HG02623 (cell line): Measurements from ENCODE around the gene IRF6.
"Not testable (repeated sequence)": the region's sequence is repeated elsewhere in the genome, so short reads cannot be mapped to it uniquely, and the experiment has no call there.

Source experiments
- ATAC-seq: cut with Tn5 transposase; IDR thresholded peaks from one replicate; pipeline ENCODE4 v1.9.1; 2021; ENCODE audit warnings: moderate library complexity; ENCODE audit not compliant: unreplicated experiment

Gene IRF6

GRCh38 chr1:209823143-209824041 lies 17.4 kb upstream of the IRF6 start:
- ATAC-seq: no peak

DNA sequence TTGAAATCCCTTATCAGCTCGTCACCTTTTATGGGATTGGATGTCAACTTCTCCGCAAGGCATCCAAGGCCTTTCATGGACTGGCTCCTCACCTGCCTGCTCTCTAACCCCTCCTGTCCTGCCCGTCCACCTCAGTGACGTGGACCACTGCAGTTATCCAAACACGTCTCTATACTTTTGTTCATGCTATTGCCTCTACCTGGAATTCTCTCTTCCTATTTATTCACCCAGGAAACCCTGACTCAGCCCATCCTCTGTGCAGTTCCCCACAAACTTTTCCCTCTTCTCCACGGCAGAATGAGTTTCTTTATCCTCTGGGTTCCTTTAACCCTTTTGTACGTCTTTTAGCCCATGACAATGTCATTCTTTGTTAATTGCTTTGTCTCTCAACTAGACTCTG lies 16.8 kb upstream of the IRF6 start:
- ATAC-seq: no peak

DNA sequence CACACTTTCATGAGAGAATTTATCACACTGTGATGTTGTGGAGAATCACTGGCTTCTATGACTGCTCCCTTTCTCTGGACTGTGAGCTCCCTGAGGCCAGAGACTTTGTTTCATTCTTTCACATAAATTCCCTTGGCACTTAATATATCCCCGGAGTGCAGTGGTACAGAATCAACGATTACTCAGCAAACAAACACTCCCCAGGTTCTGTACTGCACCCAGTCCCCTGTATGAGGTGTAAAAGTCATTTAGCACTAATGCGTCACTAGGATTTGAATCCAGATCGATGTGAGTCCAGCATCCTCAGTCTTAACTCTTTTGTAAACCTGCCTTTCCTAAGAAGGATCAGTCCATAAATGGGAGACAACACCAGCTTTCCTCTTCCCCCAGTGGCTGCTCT lies 15.0 kb upstream of the IRF6 start:
- ATAC-seq: no peak

- no peak for ATAC-seq
Measured at GRCh38 chr1:209819058-209819457, 13.1 kb upstream of the IRF6 start.

- no peak for ATAC-seq
Measured at GRCh38 chr1:209817691-209818090, 11.7 kb upstream of the IRF6 start.

DNA sequence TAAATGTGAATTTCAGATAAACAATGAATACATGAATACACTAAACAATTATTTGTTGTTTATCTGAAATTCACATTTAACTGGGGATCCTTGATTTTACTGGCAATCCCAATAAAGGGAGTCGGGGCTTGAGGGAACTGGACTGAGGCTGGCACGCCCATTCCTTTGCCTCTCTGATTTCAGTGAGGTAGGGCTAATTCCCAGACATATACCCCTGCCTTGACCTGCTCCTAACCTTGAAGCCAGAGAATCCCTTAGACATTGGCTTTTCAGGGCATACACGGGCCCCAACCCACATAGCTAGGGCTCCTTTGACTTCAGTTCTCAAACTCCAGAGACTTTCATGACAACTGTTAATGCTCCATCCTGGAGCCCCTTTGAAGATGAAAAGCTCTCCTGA lies 11.0 kb upstream of the IRF6 start:
- no peak for ATAC-seq

- ATAC-seq: no peak
Measured at GRCh38 chr1:209815931-209816341, 10.0 kb upstream of the IRF6 start.

GRCh38 chr1:209815490-209815889 lies 9.5 kb upstream of the IRF6 start:
- no peak for ATAC-seq

GRCh38 chr1:209813902-209814301 lies 8.0 kb upstream of the IRF6 start:
- ATAC-seq: no peak

GRCh38 chr1:209810783-209811182 lies 4.8 kb upstream of the IRF6 start:
- ATAC-seq: no peak

DNA sequence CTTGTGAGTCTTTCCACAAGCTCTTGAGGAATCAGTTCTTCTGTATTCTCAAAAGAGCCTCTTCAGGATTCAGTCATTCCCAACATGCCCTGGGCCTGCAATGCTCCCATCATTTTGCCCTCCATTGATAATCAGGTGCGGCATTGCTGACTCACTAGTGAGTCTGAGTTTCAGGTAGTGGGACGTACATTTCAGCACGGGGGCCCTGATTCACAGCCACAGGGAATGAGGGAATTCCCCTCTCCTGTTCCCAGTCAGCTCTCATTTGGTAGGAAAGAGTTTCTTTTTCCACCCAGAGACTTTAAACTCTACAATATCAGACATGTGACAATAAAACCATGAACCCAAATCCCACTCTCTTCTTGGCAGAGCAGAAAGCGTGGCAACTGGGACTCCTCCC lies 3.7 kb upstream of the IRF6 start:
- no peak for ATAC-seq

DNA sequence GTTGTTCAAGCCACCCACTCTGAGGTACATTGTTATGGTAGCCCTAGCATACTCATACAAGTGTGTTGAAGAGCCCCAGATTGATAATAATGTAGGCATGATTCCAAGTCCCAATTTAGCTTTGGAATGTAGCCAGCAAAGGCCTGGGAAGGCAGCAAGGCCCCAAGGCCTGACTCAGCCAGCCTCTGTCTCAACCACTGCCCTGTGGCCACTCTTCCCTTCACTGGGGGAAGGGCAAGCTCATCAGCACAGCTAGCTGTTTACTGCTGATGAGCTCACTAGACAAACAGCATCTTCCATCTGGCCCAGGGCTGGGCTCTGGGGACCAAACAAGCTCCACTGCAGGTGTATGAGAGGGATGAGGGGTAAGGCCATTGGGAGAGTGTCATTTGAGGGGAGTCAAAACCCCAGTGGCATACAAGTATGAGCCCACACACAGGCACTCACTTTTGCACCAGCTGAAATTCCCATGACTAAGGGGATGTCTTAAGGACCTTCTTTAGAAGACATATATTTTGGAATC lies 2.2 kb upstream of the IRF6 start:
- ATAC-seq: no peak

DNA sequence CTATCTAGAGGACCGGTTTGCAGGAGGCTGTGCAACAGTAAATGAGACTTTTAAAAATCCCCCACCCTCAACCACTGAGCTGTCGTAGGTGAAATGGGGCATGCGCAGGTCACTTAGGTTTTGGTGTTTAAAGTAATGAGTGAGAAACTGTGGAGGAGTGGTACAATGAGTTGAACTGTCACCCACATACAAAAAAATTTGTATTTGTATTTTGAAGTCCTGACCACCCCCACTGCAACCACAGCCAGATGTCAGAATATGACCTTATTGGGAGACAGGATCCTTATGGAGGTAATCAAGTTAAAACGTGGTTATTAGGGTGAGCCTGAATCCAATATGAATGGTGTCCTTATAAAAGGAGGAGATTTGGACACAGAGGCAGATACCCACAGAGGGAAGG lies 1.6 kb upstream of the IRF6 start:
- ATAC-seq: no peak

- ATAC-seq: no peak
Measured at GRCh38 chr1:209805341-209805781, 581 bp downstream of the IRF6 start.

DNA sequence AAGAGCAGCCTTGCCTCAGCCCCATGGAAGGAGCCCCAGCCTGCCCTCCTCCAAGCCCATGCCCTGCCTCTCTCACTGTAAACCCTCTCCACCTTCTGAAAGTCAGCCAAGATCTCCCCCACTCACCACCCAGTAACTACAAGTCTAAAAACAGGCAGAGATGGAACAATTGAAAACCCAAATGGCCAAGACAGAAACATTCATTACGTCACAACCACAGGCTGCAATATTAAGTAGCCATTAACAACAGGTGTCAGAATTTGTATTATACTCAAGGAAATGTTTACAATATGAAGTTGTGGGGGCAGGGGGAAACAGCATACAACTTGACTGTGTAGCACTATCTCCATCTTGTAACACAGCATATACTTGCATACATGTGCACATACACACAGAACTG lies 2.4 kb downstream of the IRF6 start:
- ATAC-seq: no peak

DNA sequence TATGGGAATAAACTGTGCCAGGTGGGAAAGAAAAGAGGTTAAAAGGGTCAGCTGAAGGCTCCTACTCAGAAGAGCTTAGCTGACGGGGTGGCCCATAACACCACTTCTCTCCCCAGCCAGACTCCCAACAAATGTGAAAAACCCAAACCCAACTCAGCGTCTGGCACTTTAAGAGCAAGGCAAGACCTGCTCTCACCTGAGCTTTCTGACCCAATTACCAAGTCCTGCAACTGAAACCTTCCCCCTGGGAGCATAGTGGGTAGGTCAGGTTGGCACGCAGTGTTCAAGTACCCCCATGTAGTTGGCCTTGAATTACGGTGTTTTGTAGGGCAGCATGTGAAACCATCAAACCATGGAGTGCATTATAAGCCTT lies 3.2 kb downstream of the IRF6 start:
- ATAC-seq: no peak

GRCh38 chr1:209802117-209802779 lies 3.7 kb downstream of the IRF6 start:
- no peak for ATAC-seq

DNA sequence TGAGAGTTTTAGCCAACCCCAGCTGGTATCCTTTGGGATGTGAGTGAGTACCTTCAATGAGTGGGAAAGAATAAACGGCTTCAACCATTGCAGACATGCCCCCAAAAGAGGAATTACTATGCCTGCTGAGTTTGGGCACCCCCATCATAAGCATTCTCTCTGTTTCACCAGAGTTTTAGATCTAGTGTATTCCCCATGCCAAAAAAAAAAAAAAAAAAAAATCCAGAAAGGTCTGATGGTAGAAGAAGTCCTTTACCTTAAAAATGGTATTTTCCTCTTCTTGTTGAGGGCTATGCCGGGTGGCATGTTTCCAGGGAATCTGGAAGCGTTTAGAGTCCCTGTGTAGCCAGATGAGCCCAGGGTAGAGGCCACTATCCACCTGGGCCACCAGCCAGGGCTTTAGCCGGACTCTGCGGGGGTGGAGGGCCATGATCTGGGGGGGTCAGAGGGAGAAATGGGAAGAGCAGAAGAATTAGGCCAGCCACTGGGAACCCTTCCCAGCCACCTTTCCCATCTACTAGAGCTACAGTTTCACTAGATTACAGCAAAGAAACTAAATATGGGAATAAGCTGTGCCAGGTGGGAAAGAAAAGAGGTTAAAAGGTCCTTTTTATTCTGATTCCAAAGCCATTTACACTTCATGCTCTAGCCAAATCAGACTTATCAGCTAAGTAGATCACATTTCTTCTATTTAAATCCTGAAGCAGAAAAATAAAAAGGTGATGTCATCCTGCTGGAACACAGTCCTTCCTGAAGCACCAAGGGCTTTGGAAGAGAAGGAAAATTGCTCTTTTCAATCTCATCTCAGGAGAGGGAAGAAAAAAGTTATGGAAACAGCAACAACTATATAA lies 4.7 kb downstream of the IRF6 start:
- ATAC-seq: no peak

GRCh38 chr1:209797978-209798639 lies 7.8 kb downstream of the IRF6 start:
- no peak for ATAC-seq

DNA sequence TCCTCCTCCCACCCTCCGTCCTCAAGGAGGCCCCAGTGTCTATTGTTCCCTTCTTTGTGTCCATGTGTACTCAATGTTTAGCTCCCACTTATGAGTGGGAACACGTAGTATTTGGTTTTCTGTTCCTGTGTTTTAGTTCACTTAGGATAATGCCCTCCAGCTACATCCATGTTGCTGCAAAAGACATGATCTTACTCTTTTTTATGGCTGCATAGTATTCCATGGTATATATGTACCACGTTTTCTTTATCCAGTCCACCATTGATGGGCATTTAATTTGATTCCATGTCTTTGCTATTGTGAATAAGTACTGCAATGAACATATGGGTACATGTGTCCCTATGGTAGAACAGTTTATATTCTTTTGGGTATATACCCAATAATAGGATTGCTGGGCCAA lies 12.2 kb downstream of the IRF6 start:
- not testable (repeated sequence) for ATAC-seq

DNA sequence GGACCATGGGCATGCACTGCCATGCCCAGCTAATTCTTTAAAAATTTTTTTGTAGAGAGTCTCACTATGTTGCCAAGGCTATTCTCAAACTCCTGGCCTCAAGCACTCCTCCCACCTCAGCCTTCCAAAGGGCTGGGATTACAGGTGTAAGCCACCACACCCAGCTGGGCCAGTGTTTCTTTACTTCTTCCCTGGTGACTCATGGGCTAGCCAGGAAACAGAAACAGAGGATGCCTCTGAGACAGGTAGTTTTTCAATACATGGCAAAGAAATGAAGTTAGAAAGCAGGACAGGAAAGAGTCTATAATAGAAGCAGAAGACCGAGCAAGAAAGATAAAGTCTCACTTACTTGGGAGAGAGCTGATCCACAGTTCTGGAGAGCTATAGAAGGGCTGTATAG lies 14.0 kb downstream of the IRF6 start:
- ATAC-seq: no peak
